ENCODE results near the gene INPP4B.

INPP4B gene

GRCh38 chr4:142292231-142292630 is 553.9 kb downstream of the INPP4B start:
- H3K4me3 ChIP-seq (ENCODE audit: control insufficient read depth, low read depth, low read length) = no peak overlapping the region
- no peak for DNase-seq (ENCODE audit: low read depth)
- TF ChIP-seq CTCF (IDR thresholded peaks at IDR 0.05; ENCODE audit: control insufficient read depth, insufficient read depth, low read depth, low read length, missing control alignments) = no peak

DNA sequence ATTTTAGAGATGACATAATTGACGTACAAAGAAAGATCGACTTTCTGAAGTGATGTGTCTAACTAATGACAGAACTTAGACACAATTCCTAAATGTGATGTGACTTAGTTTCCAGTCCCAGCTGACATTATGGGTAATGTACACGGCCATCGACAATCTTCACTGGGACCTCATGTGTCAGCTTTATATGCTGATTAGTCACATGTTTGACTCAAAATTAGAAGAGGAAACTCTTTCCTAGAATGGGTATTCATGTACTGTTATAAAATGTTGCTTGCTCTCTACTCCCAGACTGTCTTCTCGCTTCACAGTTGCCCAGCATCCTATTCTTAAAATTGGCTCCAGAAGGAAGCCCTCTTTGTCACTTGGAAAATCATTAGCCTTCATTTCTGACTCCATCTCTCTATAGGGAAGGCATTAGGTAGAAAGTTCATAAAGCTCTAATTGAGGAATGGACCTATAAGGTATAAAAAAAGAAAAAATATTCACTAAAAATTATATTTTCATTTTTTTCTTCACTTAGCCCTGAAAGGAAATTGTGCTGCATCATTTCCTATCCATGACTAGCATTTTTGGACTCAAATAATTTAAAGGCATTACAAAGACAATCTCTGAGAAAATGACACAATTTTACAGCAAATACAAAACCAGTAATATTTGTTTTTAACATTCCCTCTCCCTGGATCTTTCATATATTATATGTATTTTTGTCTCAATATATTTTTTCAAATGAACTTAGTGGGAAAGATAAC is 554.6 kb downstream of the INPP4B start:
- no peak for TF ChIP-seq CTCF (IDR thresholded peaks at IDR 0.05; ENCODE audit: control insufficient read depth, insufficient read depth, low read depth, low read length, missing control alignments)
- no peak overlapping the region for H3K4me3 ChIP-seq (ENCODE audit: control insufficient read depth, low read depth, low read length)
- no peak for DNase-seq (ENCODE audit: low read depth)

- H3K4me3 ChIP-seq (ENCODE audit: control insufficient read depth, low read depth, low read length) = no peak overlapping the region
- DNase-seq (ENCODE audit: low read depth) = no peak
- no peak for TF ChIP-seq CTCF (IDR thresholded peaks at IDR 0.05; ENCODE audit: control insufficient read depth, insufficient read depth, low read depth, low read length, missing control alignments)
Measured at GRCh38 chr4:142287371-142287770, 558.7 kb downstream of the INPP4B start.

DNA sequence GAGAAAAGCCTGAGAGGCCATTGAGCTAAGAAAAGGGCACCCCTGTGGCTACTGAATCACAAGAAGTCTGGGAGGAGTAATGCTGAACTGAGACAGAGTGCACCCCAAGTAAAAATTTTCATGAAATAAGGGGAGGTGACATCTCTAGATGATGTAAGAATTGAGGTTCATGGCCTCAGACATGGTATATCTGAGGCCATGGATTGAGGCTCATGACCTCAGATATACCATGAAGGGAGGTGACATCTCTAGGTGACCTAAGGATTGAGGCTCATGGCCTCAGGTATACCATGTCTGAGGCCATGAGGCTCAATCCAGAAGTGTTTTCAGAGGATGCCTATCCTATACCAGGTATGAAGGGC is 560.9 kb downstream of the INPP4B start:
- DNase-seq (ENCODE audit: low read depth) = no peak
- no peak overlapping the region for H3K4me3 ChIP-seq (ENCODE audit: control insufficient read depth, low read depth, low read length)
- TF ChIP-seq CTCF (IDR thresholded peaks at IDR 0.05; ENCODE audit: control insufficient read depth, insufficient read depth, low read depth, low read length, missing control alignments) = no peak

DNA sequence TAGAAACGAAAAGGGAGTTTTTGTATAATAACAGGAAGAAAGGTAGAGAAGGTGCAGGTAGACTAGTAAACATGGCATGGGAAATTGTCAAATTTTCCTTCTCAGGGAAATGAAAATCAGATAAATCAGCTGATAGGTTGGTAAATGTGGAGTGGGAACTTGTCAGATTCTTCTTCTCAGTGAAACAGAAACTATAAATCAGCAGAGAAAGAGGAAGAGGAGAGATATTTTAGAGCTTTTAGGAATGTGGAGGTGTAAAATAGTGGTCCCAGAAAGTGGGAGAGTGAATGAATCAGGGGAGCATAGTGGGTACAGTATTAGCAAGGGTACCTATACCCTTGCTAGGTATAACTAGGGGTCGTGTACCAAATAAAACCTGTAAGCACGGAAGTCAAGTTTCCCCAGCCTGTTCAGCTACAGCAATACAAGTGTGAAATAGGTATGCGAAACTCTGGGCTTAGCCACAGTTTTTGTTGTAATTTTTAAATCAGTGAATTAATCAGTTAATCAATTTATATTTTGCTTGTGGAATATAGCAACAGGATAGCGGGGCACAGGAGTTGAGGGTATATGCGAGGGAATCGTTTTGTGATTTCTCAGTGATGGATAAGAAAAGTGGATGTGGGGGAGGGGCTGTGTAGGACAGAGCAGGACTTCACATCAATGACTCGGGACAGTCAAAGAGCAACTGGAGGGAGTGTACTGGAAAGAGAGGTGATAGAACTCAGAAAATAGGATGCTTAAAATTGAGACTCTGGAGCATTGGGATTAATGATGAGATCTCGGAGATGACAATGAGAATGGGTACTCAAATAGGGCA is 561.5 kb downstream of the INPP4B start:
- no peak for DNase-seq (ENCODE audit: low read depth)

More for the DNA sequence above, 561.5 kb downstream of the INPP4B start:
- TF ChIP-seq CTCF (IDR thresholded peaks at IDR 0.05; ENCODE audit: control insufficient read depth, insufficient read depth, low read depth, low read length, missing control alignments) = no peak
- H3K4me3 ChIP-seq (ENCODE audit: control insufficient read depth, low read depth, low read length) = no peak overlapping the region

Measured in AG09309 (cell line).